ENCODE results near the gene RTN3. TPM values are rescaled to one million over a fixed set of nuclear protein-coding genes. Genes with fewer than 3 reads are reported as not detected.

Gene RTN3
- total and polyA plus RNA-seq, 9 of the 15 experiments (the other 6 are each of a cell fraction or from before 2014, with no cell fraction given) = 41.6 to 169 (median 93.5) TPM

DNA sequence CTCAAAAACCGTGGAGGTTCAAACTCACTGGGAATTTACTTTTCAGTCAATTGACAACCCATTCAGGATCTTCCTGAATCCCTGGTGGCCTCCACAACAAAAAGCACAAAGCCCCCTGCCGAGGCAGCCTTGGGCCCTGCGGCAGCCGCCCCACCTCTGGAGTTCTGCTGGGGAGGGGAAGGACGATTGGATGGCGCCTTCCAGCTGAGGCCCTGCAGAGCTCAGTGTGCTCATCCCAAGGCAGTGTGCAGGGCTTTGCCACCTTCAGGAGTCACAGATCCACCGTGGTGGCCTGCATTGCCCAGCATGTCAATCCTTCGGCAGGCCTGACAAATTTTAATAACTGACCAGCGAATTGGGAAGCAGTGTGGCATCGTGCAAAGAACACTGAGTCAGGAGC is 79.9 kb downstream of the RTN3 start (continued):
- TF ChIP-seq IRF1 (CRISPR knock-in tag; IDR thresholded peaks at IDR 0.05; ENCODE audit: borderline replicate concordance) (no peak), TCFL5 (CRISPR knock-in tag; conservative IDR thresholded peaks at IDR 0.05) (no peak), SMARCB1 (IDR thresholded peaks at IDR 0.05; ENCODE audit: insufficient read length, low read depth) (no peak), ZC3H8 (IDR thresholded peaks at IDR 0.05) (no peak), MECOM (CRISPR knock-in tag; IDR thresholded peaks at IDR 0.05) (no peak), U2AF2 (optimal IDR thresholded peaks at IDR 0.05; ENCODE audit: low read depth, low read length) (no peak), PCBP1 (IDR thresholded peaks at IDR 0.05; ENCODE audit: low read depth, low read length, poor library complexity, severe bottlenecking) (no peak)
- TF ChIP-seq, protein P1, sequence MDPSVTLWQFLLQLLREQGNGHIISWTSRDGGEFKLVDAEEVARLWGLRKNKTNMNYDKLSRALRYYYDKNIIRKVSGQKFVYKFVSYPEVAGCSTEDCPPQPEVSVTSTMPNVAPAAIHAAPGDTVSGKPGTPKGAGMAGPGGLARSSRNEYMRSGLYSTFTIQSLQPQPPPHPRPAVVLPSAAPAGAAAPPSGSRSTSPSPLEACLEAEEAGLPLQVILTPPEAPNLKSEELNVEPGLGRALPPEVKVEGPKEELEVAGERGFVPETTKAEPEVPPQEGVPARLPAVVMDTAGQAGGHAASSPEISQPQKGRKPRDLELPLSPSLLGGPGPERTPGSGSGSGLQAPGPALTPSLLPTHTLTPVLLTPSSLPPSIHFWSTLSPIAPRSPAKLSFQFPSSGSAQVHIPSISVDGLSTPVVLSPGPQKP (CRISPR knock-in tag; IDR thresholded peaks at IDR 0.05) = no peak

DNA sequence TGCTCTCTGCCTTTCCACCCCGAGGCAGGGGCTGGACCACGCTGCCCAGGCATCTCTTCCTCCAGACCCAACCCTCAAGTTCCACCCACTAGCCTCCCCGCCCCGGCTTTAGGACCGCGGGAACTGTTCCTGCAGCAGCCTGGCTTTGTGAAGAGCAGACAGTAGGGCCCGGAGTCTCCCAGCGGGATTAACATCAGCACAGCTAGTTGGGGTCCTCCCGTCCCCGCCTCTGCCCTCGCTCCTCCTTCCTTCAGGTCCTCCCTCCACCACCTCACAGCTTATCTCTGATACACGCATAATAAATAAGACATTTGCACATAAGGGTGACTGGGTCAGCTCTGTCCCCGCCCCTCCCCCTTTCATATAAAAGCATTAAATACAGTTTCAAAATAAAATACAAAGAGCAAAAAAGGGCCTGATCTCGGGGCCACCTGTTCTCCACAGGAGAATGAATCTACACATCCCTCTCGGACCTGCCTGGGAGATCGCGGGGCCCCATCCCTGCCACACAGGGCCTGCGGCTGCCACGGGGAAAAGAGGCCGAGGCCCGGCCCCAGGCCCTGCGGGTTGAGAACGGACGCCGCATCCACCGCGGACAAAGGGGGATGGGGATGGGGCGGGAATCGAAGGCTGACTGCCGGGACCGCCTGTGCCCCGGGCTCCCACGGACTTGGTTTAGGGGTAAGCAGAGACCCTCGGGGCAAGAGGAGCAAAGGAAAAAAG is 80.8 kb downstream of the RTN3 start:
- no peak for ATAC-seq
- H4K20me1 ChIP-seq (replicated peaks; ENCODE audit: control insufficient read depth, insufficient read depth, low read length) = no peaks in the 10 kb centered on the region
- H2AFZ ChIP-seq (ENCODE audit: low read depth, low read length) = no peak overlapping the region
- in situ Hi-C loops (cut with MboI) (loop anchor here (10.0 kb wide), 1 partner anchor 383 kb away; no protein-coding TSS in a partner anchor), intact Hi-C loops (cut with micrococcal nuclease) (no loop called here)
- no peak overlapping the region for H3K4me2 ChIP-seq (ENCODE audit: insufficient read depth, low read length)
- ChIA-PET POLR2A (no interaction called here), CTCF (ENCODE audit: low intra/inter-chr PET ratio) (no interaction called here)
- no peak for DNase-seq (ENCODE audit: extremely low read depth in 1 of 4, low spot score in 3 of 4)
- FAIRE-seq = no peak
- peaks cover 5 to 39% of the 10 kb centered on the region in 2 experiments; a peak in 4 of 5 replicates for H3K4me1 ChIP-seq (replicated peaks in 1 of 2; ENCODE audit: control insufficient read depth in 2 of 2, insufficient read depth in 2 of 2, low read length in 2 of 2)
- no peak overlapping the region for H3K27ac ChIP-seq (ENCODE audit: extremely low read depth, low read depth, low read length)
- no peak overlapping the region for H3K4me3 ChIP-seq
- 89% methylated on average over 18 of the region's 34 CpGs for WGBS (ENCODE audit: insufficient coverage, low coverage, missing lambda C conversion rate)
- H3K9me1 ChIP-seq (ENCODE audit: control insufficient read depth, insufficient read depth, low read length) = no peaks in the 10 kb centered on the region
- peaks cover 62% of the 10 kb centered on the region; the same call in 2 of the 3 replicates for H3K36me3 ChIP-seq (ENCODE audit: control insufficient read depth, insufficient read depth, low read length)
- peaks cover 8% of the 10 kb centered on the region; the same call in 2 of the 3 replicates for H3K79me2 ChIP-seq (ENCODE audit: control insufficient read depth, insufficient read depth, low read length)
- no peaks in the 10 kb centered on the region for H3K9me3 ChIP-seq (replicated peaks; ENCODE audit: control insufficient read depth, insufficient read depth, low read depth, low read length)
- peak overlapping the region in 1 of 2 experiments; percentile 26; a peak in 1 of 4 replicates for H3K9ac ChIP-seq (ENCODE audit: insufficient read depth in 1 of 2, low read depth in 2 of 2, low read length in 2 of 2)
- no peaks in the 10 kb centered on the region for H3K27me3 ChIP-seq (ENCODE audit: control insufficient read depth in 2 of 2, insufficient read depth in 2 of 2, low read length in 2 of 2)
- BruUV-seq (replicated peaks) = no TSS peak
- 0 out of 2 replicates have a peak, but pooled peaks have one; percentile 32 for TF ChIP-seq RBFOX2 (IDR thresholded peaks at IDR 0.05; ENCODE audit: low read depth, low read length)
- TF ChIP-seq POLR2G (IDR thresholded peaks at IDR 0.05; ENCODE audit: low read depth, low read length) = peak; percentile 68

All from K562 (cell line).